HG03342 (cell line): Measurements from ENCODE around the gene GPR31.

ENCODE experiments used
- ATAC-seq: cut with Tn5 transposase; IDR thresholded peaks from one replicate; pipeline ENCODE4 v1.9.1; 2021; ENCODE audit warnings: mild to moderate bottlenecking, moderate library complexity; ENCODE audit not compliant: unreplicated experiment

GPR31 gene

GRCh38 chr6:167121335-167121841 is 36.4 kb downstream of the GPR31 start:
- ATAC-seq, result no peak

- no peak for ATAC-seq
These were observed 37.2 kb downstream of the GPR31 start for GRCh38 chr6:167120583-167120903.

GRCh38 chr6:167119670-167120582 is 37.9 kb downstream of the GPR31 start:
- no peak for ATAC-seq

- ATAC-seq, result no peak
These were observed 38.9 kb downstream of the GPR31 start for GRCh38 chr6:167118839-167119238.

GRCh38 chr6:167118006-167118405 is 39.8 kb downstream of the GPR31 start:
- no peak for ATAC-seq

GRCh38 chr6:167116838-167117228 is 40.9 kb downstream of the GPR31 start:
- ATAC-seq, result no peak

- ATAC-seq, result no peak
These were observed 41.5 kb downstream of the GPR31 start for GRCh38 chr6:167116109-167116837.

GRCh38 chr6:167115054-167115453 is 42.7 kb downstream of the GPR31 start:
- no peak for ATAC-seq

GRCh38 chr6:167113935-167114910 is 43.6 kb downstream of the GPR31 start:
- peak; percentile 89 for ATAC-seq

GRCh38 chr6:167113047-167113754 is 44.6 kb downstream of the GPR31 start:
- ATAC-seq, result peak; percentile 55

- no peak for ATAC-seq
These were observed 45.4 kb downstream of the GPR31 start for GRCh38 chr6:167112421-167112820.

GRCh38 chr6:167111597-167111996 is 46.2 kb downstream of the GPR31 start:
- no peak for ATAC-seq

GRCh38 chr6:167109651-167110050 is 48.1 kb downstream of the GPR31 start:
- ATAC-seq, result no peak

- no peak for ATAC-seq
These were observed 49.5 kb downstream of the GPR31 start for GRCh38 chr6:167108278-167108677.

GRCh38 chr6:167107787-167108186 is 50.0 kb downstream of the GPR31 start:
- no peak for ATAC-seq

- ATAC-seq, result no peak
These were observed 51.4 kb downstream of the GPR31 start for GRCh38 chr6:167106406-167106805.
